Sigmoid colon (tissue), 4 donors: ENCODE results near the gene LEFTY1.

Experiments
- CTCF ChIP-seq, 4 experiments: fragments of 450-650 bp in 3 of 4; fragments of 200-600 bp in 1 of 4; IDR thresholded peaks; one replicate each; pipeline ENCODE4 v1.5.1; 2016 to 2019; ENCODE audit warnings: antibody characterized with exemption in 4 of 4, mild to moderate bottlenecking in 3 of 4, moderate library complexity in 2 of 4
- POLR2A ChIP-seq, 2 donors: fragments of 450-650 bp; IDR thresholded peaks; one replicate each; pipeline ENCODE4 v1.6.1; 2016; ENCODE audit warnings: antibody characterized with exemption in 2 of 2, mild to moderate bottlenecking in 2 of 2, moderate library complexity in 2 of 2
- POLR2AphosphoS5 ChIP-seq, 4 donors: sonication (generic); formaldehyde crosslinking; IDR thresholded peaks; one replicate each; pipeline ENCODE4 v1.6.1; 2017; ENCODE audit warnings: antibody characterized with exemption in 4 of 4

GRCh38 chr1:225878282-225878681, 10.7 kb downstream of the LEFTY1 start:
- TF ChIP-seq CTCF (IDR thresholded peaks at IDR 0.05) = no peak
- no peak for TF ChIP-seq POLR2A (IDR thresholded peaks at IDR 0.05)
- TF ChIP-seq POLR2AphosphoS5 (IDR thresholded peaks at IDR 0.05) = no peak
